GM12878 (cell line): ENCODE data around the gene MYO3B. TPM values are rescaled to one million over a fixed set of nuclear protein-coding genes. Genes with fewer than 3 reads are reported as not detected.

ENCODE experiments used
- ATAC-seq: fragments of 200-7000 bp; cut with Tn5 transposase; 3 replicates; pipeline ENCODE4 v1.9.1; 2020; ENCODE audit warnings: mild to moderate bottlenecking, moderate library complexity
- BruUV-seq: library from RNA; stranded (reverse); fragments of 400-500 nt; replicated peaks from 2 replicates; lab custom pipeline; 2021; lab: Mats Ljungman, UMichigan
- CTCF ChIA-PET: fragments of 300-600 bp; sonication (Branson Sonifier 250); formaldehyde crosslinking; extraction: SDS; loops from one replicate; lab custom pipeline; 2021; ENCODE audit warnings: inconsistent platforms; lab: Yijun Ruan, JAX
- POLR2A ChIA-PET: fragments of 350-600 bp; formaldehyde crosslinking; extraction: SDS; loops from one replicate; lab custom pipeline; 2021; ENCODE audit warnings: inconsistent platforms; lab: Charles Lee
- RAD21 ChIA-PET: fragments of 300-600 bp; sonication (Branson Sonifier 250); formaldehyde crosslinking; loops from one replicate; lab custom pipeline; 2023; ENCODE audit warnings: antibody characterized with exemption; ENCODE audit not compliant: unreplicated experiment; lab: Charles Lee
- SMC1A ChIA-PET: fragments of 300-600 bp; sonication (Branson Sonifier 250); formaldehyde crosslinking; loops from one replicate; lab custom pipeline; 2023; ENCODE audit not compliant: unreplicated experiment, uncharacterized antibody; lab: Charles Lee
- DNase-seq: peaks from one replicate; pipeline ENCODE4 v3.0.0-alpha.2; 2011; ENCODE audit warnings: low read depth, low spot score
- FAIRE-seq: peaks from 3 replicates; lab custom pipeline; 2011; peaks lifted over from hg19 to GRCh38; lab: Jason Lieb, UNC
- H2AFZ ChIP-seq: 2 replicates; pipeline ENCODE4 v1.6.0; 2011; ENCODE audit warnings: low read depth, low read length, control low read depth; ENCODE audit not compliant: control insufficient read depth
- H3K27ac ChIP-seq: 2 replicates; pipeline ENCODE4 v1.5.1; 2011; ENCODE audit warnings: control low read depth; ENCODE audit not compliant: control insufficient read depth, insufficient read depth
- H3K27me3 ChIP-seq, 2 experiments: replicated peaks in 1 of 2; 2 replicates each; pipeline versions ENCODE4 v1.6.0 to v1.6.1; 2011; ENCODE audit warnings: low read length in 1 of 2; ENCODE audit not compliant: control insufficient read depth in 2 of 2, insufficient read depth in 2 of 2
- H3K36me3 ChIP-seq, 2 experiments: 2 replicates each; pipeline ENCODE4 v1.5.1; 2011; ENCODE audit warnings: low read length in 1 of 2; ENCODE audit not compliant: control insufficient read depth in 2 of 2, insufficient read depth in 2 of 2
- H3K4me1 ChIP-seq: 2 replicates; pipeline ENCODE4 v1.6.1; 2011; ENCODE audit warnings: mild to moderate bottlenecking, low read length, moderate library complexity, mixed read lengths; ENCODE audit not compliant: control insufficient read depth, insufficient read depth
- H3K4me2 ChIP-seq: 2 replicates; pipeline ENCODE4 v1.6.0; 2011; ENCODE audit warnings: control low read depth; ENCODE audit not compliant: control insufficient read depth, insufficient read depth
- H3K4me3 ChIP-seq: fragments of 200-600 bp; sonication (generic); 2 replicates; pipeline ENCODE4 v1.5.1; 2016
- H3K79me2 ChIP-seq: 2 replicates; pipeline ENCODE4 v1.6.0; 2011; ENCODE audit warnings: low read length; ENCODE audit not compliant: control insufficient read depth, insufficient read depth
- H3K9ac ChIP-seq: 2 replicates; pipeline ENCODE4 v1.8.0; 2011; ENCODE audit warnings: low read length, control low read depth, mixed read lengths; ENCODE audit not compliant: control insufficient read depth, insufficient read depth
- H3K9me3 ChIP-seq: replicated peaks from 3 replicates; pipeline ENCODE4 v1.5.1; 2011; ENCODE audit warnings: mild to moderate bottlenecking, low read length; ENCODE audit not compliant: control insufficient read depth, insufficient read depth
- H4K20me1 ChIP-seq: 2 replicates; pipeline ENCODE4 v1.6.0; 2011; ENCODE audit not compliant: control insufficient read depth, insufficient read depth
- BCL3 ChIP-seq: IDR thresholded peaks from 2 replicates; pipeline ENCODE4 v1.6.1; 2011; ENCODE audit warnings: borderline replicate concordance, low read depth, mild to moderate bottlenecking, moderate library complexity, low read length; ENCODE audit not compliant: insufficient read depth, poor library complexity, severe bottlenecking
- CBX3 ChIP-seq: fragments of 200-600 bp; sonication (generic); IDR thresholded peaks from 2 replicates; pipeline ENCODE4 v1.6.1; 2016; ENCODE audit warnings: low read depth, borderline replicate concordance
- CBX5 ChIP-seq: sonication (generic); IDR thresholded peaks from 2 replicates; pipeline ENCODE4 v1.6.1; 2016; ENCODE audit warnings: low read depth, moderate library complexity, mild to moderate bottlenecking, inconsistent platforms
- CHD4 ChIP-seq: fragments of 200-600 bp; sonication (generic); IDR thresholded peaks from 2 replicates; pipeline ENCODE4 v1.6.1; 2016; ENCODE audit warnings: mild to moderate bottlenecking
- FOXM1 ChIP-seq: IDR thresholded peaks from 2 replicates; pipeline ENCODE4 v1.6.1; 2012; ENCODE audit warnings: low read depth, mild to moderate bottlenecking, inconsistent platforms, low read length, moderate library complexity
- JUNB ChIP-seq: IDR thresholded peaks from 2 replicates; pipeline ENCODE4 v1.6.1; 2016; ENCODE audit warnings: antibody characterized with exemption, mild to moderate bottlenecking
- RFX5 ChIP-seq: IDR thresholded peaks from 2 replicates; pipeline ENCODE4 v1.6.1; 2011; ENCODE audit warnings: low read depth, low read length, improper control_type of control experiment
- STAT3 ChIP-seq: IDR thresholded peaks from 2 replicates; pipeline ENCODE4 v1.6.1; 2011; ENCODE audit warnings: low read depth, low read length, improper control_type of control experiment
- USF2 ChIP-seq: IDR thresholded peaks from 2 replicates; pipeline ENCODE4 v1.6.1; 2011; ENCODE audit warnings: low read depth, low read length, improper control_type of control experiment, borderline replicate concordance
- WGBS: methylation state at CpG from one replicate; pipeline ENCODE4 v1.1.6; 2016; ENCODE audit warnings: low lambda C conversion rate; ENCODE audit not compliant: insufficient replicate concordance, insufficient coverage; ENCODE audit errors: missing lambda C conversion rate; 5-methylcytosine and 5-hydroxymethylcytosine counted together
- in situ Hi-C: fragments of 300-500 bp; cut with MboI; formaldehyde crosslinking; loops from 9 replicates; pipeline ENCODE4 v1.14.3; 2018; ENCODE audit warnings: mixed read lengths
- intact Hi-C: fragments of 100-400 bp; cut with micrococcal nuclease; formaldehyde crosslinking; loops from one replicate; pipeline ENCODE4 v1.14.2; 2022; ENCODE audit not compliant: unreplicated experiment
- polyA plus RNA-seq, 11 experiments: library from polyadenylated mRNA; depleted of rRNA in 4 of 11; unstranded in 6 of 11; stranded (reverse) in 5 of 11; fragments of >200 nt; fragmentation: Nextera tagmentation in 4 of 11; fragmentation: Illumina TruSeq in 1 of 11; extraction: Ambion mirVana in 4 of 11; extraction: Trizol in 1 of 11; gene quantifications; 1 replicate in 1 of 11; 2 replicates in 10 of 11; pipeline versions ENCODE4 v1.2.1 to v1.2.3, GENCODE V29; 2011 to 2016; ENCODE audit warnings: inconsistent platforms in 2 of 11, missing spikeins in 2 of 11, low read depth in 1 of 11
- total RNA-seq, 4 experiments: library from RNA; depleted of rRNA in 3 of 4; stranded (reverse); fragments of >200 nt in 3 of 4; fragmentation: Illumina TruSeq in 1 of 4; extraction: Trizol in 1 of 4; gene quantifications; 2 replicates each; pipeline versions ENCODE4 v1.2.1 to v1.2.3, GENCODE V29; 2013 to 2021
- TF ChIP-seq, protein P1 (sequence below): fragments of 150-350 bp; IDR thresholded peaks from 2 replicates; pipeline ENCODE4 v1.6.1; 2014; ENCODE audit warnings: mild to moderate bottlenecking, low read depth, low read length

MYO3B gene
- total and polyA plus RNA-seq, 10 of the 15 experiments (the other 5 are each of a cell fraction or from before 2014, with no cell fraction given), result 1.1 to 7.1 (median 2.1) TPM

DNA sequence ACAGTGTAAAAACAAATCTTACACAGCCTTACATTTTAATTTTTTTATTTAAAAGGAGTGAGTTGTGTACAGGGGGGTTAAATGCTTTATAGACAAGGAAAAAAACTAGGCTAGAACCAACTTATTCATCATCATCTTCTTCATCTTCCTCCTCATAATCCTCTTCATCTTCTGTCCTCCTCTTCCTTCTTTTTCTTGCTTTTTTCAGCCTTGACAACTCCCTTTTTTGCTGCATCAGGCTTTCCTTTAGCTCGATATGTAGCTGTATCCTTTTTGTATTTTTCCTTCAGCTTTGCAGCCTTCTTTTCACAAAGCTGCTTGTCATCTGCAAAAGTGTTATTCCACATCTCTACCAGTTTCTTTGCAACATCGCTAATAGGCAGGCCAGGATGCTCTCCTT, 423.5 kb downstream of the MYO3B start:
- H3K27ac ChIP-seq, result no peak overlapping the region
- in situ Hi-C loops (no loop called here), intact Hi-C loops (no loop called here)
- ATAC-seq, result no peak
- H3K9me3 ChIP-seq, result no peaks in the 10 kb centered on the region
- no peaks in the 10 kb centered on the region for H3K4me1 ChIP-seq
- H2AFZ ChIP-seq, result no peak overlapping the region
- H3K36me3 ChIP-seq, result no peaks in the 10 kb centered on the region
- no peak for FAIRE-seq
- no peak overlapping the region for H3K9ac ChIP-seq
- H3K27me3 ChIP-seq, result no peaks in the 10 kb centered on the region
- H4K20me1 ChIP-seq, result no peaks in the 10 kb centered on the region
- DNase-seq, result no peak
- TF ChIP-seq USF2, result no peak
- TF ChIP-seq, protein P1, sequence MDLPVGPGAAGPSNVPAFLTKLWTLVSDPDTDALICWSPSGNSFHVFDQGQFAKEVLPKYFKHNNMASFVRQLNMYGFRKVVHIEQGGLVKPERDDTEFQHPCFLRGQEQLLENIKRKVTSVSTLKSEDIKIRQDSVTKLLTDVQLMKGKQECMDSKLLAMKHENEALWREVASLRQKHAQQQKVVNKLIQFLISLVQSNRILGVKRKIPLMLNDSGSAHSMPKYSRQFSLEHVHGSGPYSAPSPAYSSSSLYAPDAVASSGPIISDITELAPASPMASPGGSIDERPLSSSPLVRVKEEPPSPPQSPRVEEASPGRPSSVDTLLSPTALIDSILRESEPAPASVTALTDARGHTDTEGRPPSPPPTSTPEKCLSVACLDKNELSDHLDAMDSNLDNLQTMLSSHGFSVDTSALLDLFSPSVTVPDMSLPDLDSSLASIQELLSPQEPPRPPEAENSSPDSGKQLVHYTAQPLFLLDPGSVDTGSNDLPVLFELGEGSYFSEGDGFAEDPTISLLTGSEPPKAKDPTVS, result no peak
- no peak for TF ChIP-seq FOXM1
- TF ChIP-seq STAT3, result no peak
- no peak for TF ChIP-seq BCL3
- no peak for TF ChIP-seq CHD4
- no peak for TF ChIP-seq JUNB
- no peak for TF ChIP-seq CBX3
- TF ChIP-seq RFX5, result no peak
- no peak for TF ChIP-seq CBX5
- BruUV-seq, result no TSS peak
- H3K79me2 ChIP-seq, result no peaks in the 10 kb centered on the region
- WGBS, result 0% methylated on average over 2 of the region's 2 CpGs
- CTCF ChIA-PET, result interaction anchor here (1.3 kb wide), 1 partner anchor 24 kb away, joined by 3 read pairs; no protein-coding TSS in a partner anchor
- RAD21 ChIA-PET, result no interaction called here
- H3K4me3 ChIP-seq, result no peak overlapping the region
- POLR2A ChIA-PET, result no interaction called here
- H3K4me2 ChIP-seq, result no peak overlapping the region
- SMC1A ChIA-PET, result interaction anchor here (1.3 to 1.8 kb wide), 3 partner anchors 9 to 193 kb away, joined by 3 to 4 read pairs (median 3); no protein-coding TSS in a partner anchor
